CD4-positive, alpha-beta T cell treated with Interferon alpha-2 for 1 hour (primary cell): ENCODE data around the gene BRD7.
"Not testable (repeated sequence)": the region's sequence is repeated elsewhere in the genome, so short reads cannot be mapped to it uniquely, and the experiment has no call there.

Experiments
- DNase-seq, 2 donors: peaks; one replicate each; pipeline ENCODE4 v3.0.0-alpha.2; 2020 to 2022

The BRD7 gene

GRCh38 chr16:50354629-50355456 is 13.9 kb downstream of the BRD7 start:
- peak in 1 of 2 donors; percentile 56 for DNase-seq

GRCh38 chr16:50354082-50354481 is 14.7 kb downstream of the BRD7 start:
- no peak for DNase-seq

GRCh38 chr16:50351952-50352351 is 16.8 kb downstream of the BRD7 start:
- no peak for DNase-seq

- no peak for DNase-seq
These were observed 17.7 kb downstream of the BRD7 start for GRCh38 chr16:50351116-50351515.

- not testable (repeated sequence) for DNase-seq
These were observed 23.6 kb downstream of the BRD7 start for GRCh38 chr16:50345210-50345609.

GRCh38 chr16:50343566-50343965 is 25.2 kb downstream of the BRD7 start:
- not testable (repeated sequence) for DNase-seq

GRCh38 chr16:50340578-50340977 is 28.2 kb downstream of the BRD7 start:
- DNase-seq, result no peak

GRCh38 chr16:50338371-50339231 is 30.2 kb downstream of the BRD7 start:
- DNase-seq, result peak in 1 of 2 donors; percentile 34

GRCh38 chr16:50336884-50337283 is 31.9 kb downstream of the BRD7 start:
- no peak for DNase-seq

GRCh38 chr16:50335196-50335958 is 33.4 kb downstream of the BRD7 start:
- peak; percentile 28 to 46 for DNase-seq

- DNase-seq, result no peak
These were observed 34.4 kb downstream of the BRD7 start for GRCh38 chr16:50334106-50334975.

GRCh38 chr16:50332599-50332998 is 36.2 kb downstream of the BRD7 start:
- no peak for DNase-seq

- no peak for DNase-seq
These were observed 37.2 kb downstream of the BRD7 start for GRCh38 chr16:50331570-50331969.

GRCh38 chr16:50329446-50330189 is 39.2 kb downstream of the BRD7 start:
- no peak for DNase-seq

GRCh38 chr16:50326835-50327465 is 41.8 kb downstream of the BRD7 start:
- DNase-seq, result peak; percentile 74 to 85

- no peak for DNase-seq
These were observed 42.5 kb downstream of the BRD7 start for GRCh38 chr16:50326264-50326663.

- no peak for DNase-seq
These were observed 44.4 kb downstream of the BRD7 start for GRCh38 chr16:50324345-50324744.

GRCh38 chr16:50323335-50324011 is 45.3 kb downstream of the BRD7 start:
- DNase-seq, result peak in 1 of 2 donors; percentile 28

- DNase-seq, result no peak
These were observed 46.5 kb downstream of the BRD7 start for GRCh38 chr16:50322333-50322732.

GRCh38 chr16:50320310-50320709 is 48.5 kb downstream of the BRD7 start:
- DNase-seq, result no peak
